GM20431 (cell line): Measurements from ENCODE around the gene GRIN3A.

Source experiments
- in situ Hi-C: fragments of 300-500 bp; cut with MseI, MboI; formaldehyde crosslinking; loops from one replicate; pipeline ENCODE4 v1.15.0; 2020; ENCODE audit warnings: low sequenced_read_pairs; ENCODE audit not compliant: unreplicated experiment

GRIN3A gene

GRCh38 chr9:101536938-101537337 lies 201.5 kb downstream of the GRIN3A start:
- in situ Hi-C loops = no loop called here

DNA sequence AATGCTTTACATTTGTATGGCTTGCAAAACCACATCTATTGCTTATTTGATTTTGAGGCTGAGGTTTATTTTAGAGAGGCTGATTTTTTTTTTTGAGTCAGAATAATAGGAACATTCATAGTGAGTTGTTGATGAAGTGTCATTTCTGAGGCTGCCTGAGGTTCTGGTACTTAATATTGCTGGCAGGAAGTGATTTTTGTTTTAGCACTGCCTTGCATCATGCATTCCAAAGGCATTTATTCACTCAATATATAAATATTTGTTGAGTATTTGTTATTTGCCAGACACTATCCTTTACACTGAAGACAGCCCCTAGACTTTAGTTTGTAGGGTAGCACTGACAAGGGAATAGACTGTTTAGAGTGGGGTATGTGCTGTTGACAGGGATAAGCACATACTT lies 202.1 kb downstream of the GRIN3A start:
- in situ Hi-C loops = no loop called here

DNA sequence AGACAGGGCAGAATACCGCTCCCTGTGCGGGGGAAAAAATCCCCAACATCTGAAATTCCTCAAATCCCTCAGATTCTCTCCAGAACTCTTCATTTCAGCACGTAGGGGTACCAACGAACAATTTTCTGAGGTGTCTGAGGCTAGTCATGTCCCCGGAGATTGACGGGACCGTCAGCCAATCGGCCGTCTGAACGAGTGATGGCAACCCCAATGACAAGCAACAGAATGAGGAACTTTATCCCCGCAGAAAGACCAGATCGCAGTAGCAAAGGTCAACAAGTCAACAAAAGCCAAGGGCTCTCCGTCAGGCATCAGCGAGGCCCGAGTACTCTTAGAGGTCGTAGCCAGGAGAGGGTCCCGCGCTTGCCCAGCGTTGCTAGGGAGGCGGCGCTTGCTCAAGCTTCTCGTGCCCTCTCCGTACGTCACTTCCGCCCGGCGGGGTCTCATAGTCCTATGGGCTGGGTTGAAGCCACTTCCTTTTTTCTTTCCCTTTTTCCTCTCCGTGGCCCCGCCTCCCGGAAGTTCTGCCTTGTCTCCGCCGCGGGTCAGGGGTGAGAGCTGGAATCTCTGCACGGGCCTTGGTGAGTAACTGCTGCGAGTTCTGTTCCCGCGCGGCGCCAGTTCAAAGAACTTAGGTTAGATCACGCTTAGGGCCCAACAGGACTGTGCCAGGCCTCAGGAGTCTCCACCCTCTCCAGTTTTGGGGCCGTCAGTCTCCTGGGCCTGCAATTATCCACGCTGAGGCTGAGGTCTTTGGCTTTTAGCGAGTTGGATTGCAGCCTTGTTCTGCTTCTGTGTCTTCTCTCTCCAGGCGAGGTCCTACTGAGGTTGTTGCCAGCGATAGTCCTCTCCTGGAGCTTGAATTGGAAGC lies 204.9 kb downstream of the GRIN3A start, which contains the start of gene RNF20:
Gene RNF20 (plus strand): TSS at position 520 of the 871 bp plus-strand sequence. CDS start 1,571 bp downstream, outside the sequence.
- in situ Hi-C loops = no loop called here

- in situ Hi-C loops = no loop called here
Measured at GRCh38 chr9:101530076-101530711, 208.3 kb downstream of the GRIN3A start.

DNA sequence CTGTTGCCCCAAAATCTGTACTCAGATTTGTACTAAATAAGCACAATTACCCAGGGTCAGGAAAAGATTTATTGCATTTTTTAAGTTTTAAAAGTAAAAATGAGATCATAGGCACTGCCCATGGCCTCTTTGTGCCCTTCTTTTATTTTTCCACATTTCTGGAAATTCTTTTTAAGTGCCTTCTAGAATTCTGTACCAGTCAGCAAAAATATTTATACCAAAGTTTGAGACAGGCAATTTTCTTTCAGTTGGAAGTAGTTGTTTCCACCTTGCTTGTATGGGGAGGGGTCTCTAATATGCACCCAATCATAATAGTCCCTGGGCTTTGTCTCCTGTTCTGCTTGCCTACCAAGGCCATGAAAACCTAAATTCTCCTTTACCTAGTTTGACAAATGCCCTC lies 210.4 kb downstream of the GRIN3A start:
- in situ Hi-C loops = no loop called here

DNA sequence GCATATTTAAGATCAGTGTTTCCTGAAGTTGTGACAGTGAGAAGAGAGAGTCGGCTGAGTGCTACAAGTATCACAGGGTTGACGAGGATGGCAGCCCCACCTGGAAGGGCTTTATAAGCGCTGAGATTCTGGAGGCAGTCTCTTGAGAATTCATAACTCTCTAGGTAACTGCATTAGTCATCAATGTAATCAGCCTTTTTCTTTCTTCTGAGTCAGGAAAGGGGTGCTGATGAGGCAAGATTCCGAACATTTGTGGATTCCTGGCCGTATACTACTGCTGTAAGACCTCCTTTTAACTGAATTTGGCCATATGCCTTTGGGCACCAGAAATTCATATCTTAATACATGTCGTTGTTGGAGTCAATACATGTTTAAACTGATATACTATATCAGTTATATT lies 211.4 kb downstream of the GRIN3A start:
- in situ Hi-C loops = no loop called here

- in situ Hi-C loops = no loop called here
Measured at GRCh38 chr9:101524371-101524770, 214.1 kb downstream of the GRIN3A start.
